ENCODE data around the gene DIP2A.

Gene DIP2A

DNA sequence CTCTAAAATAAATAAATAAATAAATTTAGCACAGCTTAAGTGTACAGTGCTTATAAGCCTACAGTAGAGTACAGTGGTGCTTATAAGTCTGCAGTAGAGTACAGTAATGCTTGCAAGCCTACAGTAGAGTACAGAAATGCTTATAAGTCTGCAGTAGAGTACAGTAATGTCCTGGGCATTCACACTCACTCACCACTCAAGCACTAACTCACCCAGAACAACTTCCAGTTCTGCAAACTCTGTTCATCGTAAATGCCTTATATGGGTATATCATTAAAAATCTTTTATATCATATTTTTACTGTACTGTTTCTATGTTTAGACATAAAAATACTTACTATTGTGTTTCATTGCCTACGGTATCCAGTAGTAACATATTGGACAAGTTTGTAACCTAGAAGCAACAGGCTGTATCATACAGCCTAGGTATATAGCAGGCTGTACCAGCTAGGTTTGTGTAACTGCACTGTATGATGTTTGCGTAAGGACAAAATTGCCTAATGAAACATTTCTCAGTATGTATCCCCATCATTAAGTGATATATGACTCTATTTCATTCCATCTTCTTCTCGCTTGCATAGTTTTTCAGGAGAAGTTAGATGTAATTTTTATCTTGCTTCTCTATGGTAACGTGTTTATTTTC, 160.2 kb downstream of the DIP2A start:
- TF ChIP-seq GATA3 (IDR thresholded peaks at IDR 0.05; ENCODE audit: low read depth, low read length), result no peak
- TF ChIP-seq GATA2 (IDR thresholded peaks at IDR 0.05; ENCODE audit: low read depth, low read length), result no peak

All from SH-SY5Y (cell line).